ENCODE results near the gene EPAS1.

DNA sequence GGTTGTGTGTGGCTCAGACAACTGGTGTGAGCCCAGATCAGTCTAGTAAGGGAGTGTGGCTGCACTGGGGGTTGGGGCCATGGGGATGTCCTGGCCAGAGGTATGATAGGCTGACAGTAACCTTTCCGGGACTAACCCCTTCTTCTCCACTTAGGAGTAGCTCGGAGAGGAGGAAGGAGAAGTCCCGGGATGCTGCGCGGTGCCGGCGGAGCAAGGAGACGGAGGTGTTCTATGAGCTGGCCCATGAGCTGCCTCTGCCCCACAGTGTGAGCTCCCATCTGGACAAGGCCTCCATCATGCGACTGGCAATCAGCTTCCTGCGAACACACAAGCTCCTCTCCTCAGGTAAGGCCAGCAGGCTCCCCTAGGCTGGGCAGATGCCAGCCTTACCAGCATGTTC is 49.5 kb downstream of the EPAS1 start:
- no peak for TF ChIP-seq SUZ12 (IDR thresholded peaks at IDR 0.05)
- no peak for TF ChIP-seq FOXM1 (IDR thresholded peaks at IDR 0.05; ENCODE audit: borderline replicate concordance)
- no peak for TF ChIP-seq L3MBTL2 (conservative IDR thresholded peaks at IDR 0.05)
- TF ChIP-seq CTBP1 (IDR thresholded peaks at IDR 0.05; ENCODE audit: borderline replicate concordance): no peak
- TF ChIP-seq ELF4 (IDR thresholded peaks at IDR 0.05): no peak
- TF ChIP-seq FOXK2 (IDR thresholded peaks at IDR 0.05): no peak
- TF ChIP-seq NFRKB (IDR thresholded peaks at IDR 0.05): no peak
- TF ChIP-seq BHLHE40 (IDR thresholded peaks at IDR 0.05; ENCODE audit: borderline replicate concordance): no peak
- no peak for TF ChIP-seq FOXA1 (IDR thresholded peaks at IDR 0.05)

All from HEK293T (cell line).